Measurements from ENCODE around the gene NUPR1. TPM values are rescaled to one million over a fixed set of nuclear protein-coding genes. Genes with fewer than 3 reads are reported as not detected.

Gene NUPR1
- total RNA-seq, 1 donor from 2014 or later, result 124 TPM

DNA sequence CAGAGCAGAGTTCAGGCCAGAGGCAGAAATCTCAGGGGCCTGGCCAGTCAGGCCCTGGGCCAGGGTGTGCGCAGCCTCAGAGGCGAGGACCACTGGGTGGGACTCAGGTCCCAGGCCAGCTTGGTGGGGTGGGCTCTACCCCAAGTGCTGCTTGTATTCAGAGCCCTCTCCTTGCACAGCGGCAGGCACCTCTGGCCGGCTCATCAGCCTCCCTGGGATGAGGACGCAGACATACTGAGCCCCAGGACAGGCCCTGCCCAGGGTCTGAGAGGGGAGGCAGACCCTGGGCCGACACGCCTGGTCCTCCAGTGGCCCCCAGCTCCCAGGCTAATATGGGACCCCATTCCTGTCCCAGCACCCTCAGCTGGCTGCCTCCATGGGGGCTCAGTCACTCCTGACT lies 24.5 kb downstream of the NUPR1 start:
- Mint-ChIP-seq H3K9me3 (ENCODE audit: unreplicated experiment) (no peaks in the 10 kb centered on the region), H3K36me3 (ENCODE audit: unreplicated experiment) (no peaks in the 10 kb centered on the region), H3K4me3 (ENCODE audit: unreplicated experiment) (no peak overlapping the region), H3K27ac (ENCODE audit: unreplicated experiment) (no peak overlapping the region), H3K4me1 (ENCODE audit: unreplicated experiment) (no peaks in the 10 kb centered on the region), H3K27me3 (ENCODE audit: unreplicated experiment) (peaks cover 2% of the 10 kb centered on the region)
- TF ChIP-seq, protein P1, sequence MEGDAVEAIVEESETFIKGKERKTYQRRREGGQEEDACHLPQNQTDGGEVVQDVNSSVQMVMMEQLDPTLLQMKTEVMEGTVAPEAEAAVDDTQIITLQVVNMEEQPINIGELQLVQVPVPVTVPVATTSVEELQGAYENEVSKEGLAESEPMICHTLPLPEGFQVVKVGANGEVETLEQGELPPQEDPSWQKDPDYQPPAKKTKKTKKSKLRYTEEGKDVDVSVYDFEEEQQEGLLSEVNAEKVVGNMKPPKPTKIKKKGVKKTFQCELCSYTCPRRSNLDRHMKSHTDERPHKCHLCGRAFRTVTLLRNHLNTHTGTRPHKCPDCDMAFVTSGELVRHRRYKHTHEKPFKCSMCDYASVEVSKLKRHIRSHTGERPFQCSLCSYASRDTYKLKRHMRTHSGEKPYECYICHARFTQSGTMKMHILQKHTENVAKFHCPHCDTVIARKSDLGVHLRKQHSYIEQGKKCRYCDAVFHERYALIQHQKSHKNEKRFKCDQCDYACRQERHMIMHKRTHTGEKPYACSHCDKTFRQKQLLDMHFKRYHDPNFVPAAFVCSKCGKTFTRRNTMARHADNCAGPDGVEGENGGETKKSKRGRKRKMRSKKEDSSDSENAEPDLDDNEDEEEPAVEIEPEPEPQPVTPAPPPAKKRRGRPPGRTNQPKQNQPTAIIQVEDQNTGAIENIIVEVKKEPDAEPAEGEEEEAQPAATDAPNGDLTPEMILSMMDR (IDR thresholded peaks at IDR 0.05), result no peak
- DNase-seq (ENCODE audit: extremely low spot score, unreplicated experiment), result no peak

DNA sequence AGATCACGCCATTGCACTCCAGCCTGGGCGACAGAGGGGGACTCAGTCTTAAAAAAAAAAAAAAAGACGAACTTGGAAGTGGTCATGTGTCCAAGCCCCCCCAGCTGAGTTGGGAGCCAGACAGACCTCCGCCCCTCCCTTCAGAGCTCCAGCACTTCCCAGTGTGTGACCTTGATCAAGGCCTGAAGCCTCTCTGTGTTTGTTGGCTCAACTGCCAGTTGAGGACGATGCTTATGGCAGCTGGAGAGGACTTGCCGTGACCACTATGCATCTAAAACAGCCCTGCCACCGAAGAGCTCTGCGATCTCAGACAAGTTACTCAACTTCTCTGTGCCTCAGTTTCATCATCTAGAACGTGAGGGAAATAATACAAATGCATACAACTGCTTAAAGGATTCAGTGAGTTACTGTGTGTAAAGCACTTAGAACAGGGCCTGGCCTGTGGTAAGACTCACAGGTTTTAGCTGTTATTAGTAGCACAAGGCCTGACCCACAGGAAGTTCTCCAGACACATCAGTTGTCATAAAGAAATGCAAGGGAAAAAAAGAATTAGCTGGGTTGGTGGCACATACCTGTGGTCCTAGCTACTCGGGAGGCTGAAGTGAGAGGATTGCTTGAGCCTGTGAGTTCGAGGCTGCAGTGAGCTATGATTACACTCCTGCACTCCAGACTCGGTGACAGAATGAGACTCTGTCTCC lies 25.1 kb downstream of the NUPR1 start:
- Mint-ChIP-seq H3K36me3 (ENCODE audit: unreplicated experiment) (no peaks in the 10 kb centered on the region), H3K9me3 (ENCODE audit: unreplicated experiment) (no peaks in the 10 kb centered on the region), H3K27ac (ENCODE audit: unreplicated experiment) (no peak overlapping the region), H3K27me3 (ENCODE audit: unreplicated experiment) (peaks cover 2% of the 10 kb centered on the region), H3K4me1 (ENCODE audit: unreplicated experiment) (no peaks in the 10 kb centered on the region), H3K4me3 (ENCODE audit: unreplicated experiment) (no peak overlapping the region)
- TF ChIP-seq, protein P1 (IDR thresholded peaks at IDR 0.05), result no peak
- DNase-seq (ENCODE audit: extremely low spot score, unreplicated experiment), result no peak

DNA sequence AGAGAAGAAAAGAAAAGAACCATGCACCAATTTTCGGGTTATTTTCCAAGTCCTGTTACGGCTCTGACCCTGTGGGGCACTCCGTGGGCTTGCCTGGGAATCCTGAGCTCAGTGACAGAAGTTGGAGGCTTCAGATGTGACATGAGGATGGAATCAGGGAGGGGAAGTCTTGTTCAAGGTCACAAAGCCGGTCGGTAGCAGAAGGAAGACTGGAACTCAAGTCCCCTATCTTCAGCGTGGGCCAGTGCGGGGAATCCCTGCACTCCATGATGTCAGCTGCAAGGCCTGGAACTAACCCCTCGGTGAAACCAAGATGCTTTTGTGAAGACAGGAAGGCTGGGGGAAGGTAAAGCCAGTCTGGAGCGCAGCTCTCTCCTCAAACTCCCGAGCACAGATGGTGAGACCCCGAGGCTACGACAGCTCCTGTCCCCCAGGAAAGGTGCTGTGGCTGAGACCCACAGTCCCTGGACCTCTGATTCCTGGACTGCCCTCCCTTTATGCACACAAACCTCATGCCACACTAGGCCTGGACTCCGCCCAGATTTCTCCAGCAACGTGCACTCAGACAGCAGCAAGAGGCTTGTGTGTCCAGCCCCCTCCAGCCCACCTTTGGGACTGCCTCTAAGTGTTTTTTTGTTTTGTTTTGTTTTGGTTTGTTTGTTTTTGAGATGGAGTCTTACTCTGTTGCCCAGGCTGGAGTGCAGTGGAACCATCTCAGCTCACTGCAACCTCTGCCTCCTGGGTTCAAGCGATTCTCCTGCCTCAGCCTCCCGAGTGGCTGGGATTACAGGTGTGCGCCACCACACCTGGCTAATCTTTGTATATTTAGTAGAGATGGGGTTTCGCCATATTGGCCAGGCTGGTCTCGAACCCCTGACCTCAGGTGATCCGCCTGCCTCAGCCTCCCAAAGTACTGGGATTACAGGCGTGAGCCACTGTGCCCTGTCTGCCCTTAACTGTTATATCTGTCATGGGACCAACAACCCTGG lies 26.7 kb downstream of the NUPR1 start:
- TF ChIP-seq, protein P1 (IDR thresholded peaks at IDR 0.05), result no peak
- Mint-ChIP-seq H3K4me1 (ENCODE audit: unreplicated experiment) (no peaks in the 10 kb centered on the region), H3K36me3 (ENCODE audit: unreplicated experiment) (no peaks in the 10 kb centered on the region), H3K27ac (ENCODE audit: unreplicated experiment) (no peak overlapping the region), H3K4me3 (ENCODE audit: unreplicated experiment) (no peak overlapping the region), H3K9me3 (ENCODE audit: unreplicated experiment) (no peaks in the 10 kb centered on the region), H3K27me3 (ENCODE audit: unreplicated experiment) (peaks cover 2% of the 10 kb centered on the region)
- DNase-seq (ENCODE audit: extremely low spot score, unreplicated experiment), result no peak

DNA sequence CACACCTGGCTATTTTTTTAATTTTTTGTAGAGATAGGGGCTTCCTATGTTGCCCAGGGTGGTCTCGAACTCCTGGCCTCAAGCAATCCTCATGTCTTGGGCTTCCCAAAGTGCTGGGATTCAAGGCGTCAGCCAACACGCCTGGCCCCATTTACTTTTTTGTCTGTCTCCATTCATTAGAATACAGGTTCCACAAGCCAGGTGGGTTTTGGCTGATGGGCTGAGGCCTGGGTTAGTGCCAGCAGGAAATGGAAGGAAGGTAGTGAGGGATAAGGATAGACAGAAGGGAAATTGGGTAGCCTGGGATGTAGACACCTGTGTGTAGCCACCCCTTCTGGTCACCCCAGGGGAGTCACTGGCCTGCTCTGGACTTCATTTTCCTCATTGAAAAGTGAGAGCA lies 27.7 kb downstream of the NUPR1 start:
- Mint-ChIP-seq H3K4me1 (ENCODE audit: unreplicated experiment) (no peaks in the 10 kb centered on the region), H3K9me3 (ENCODE audit: unreplicated experiment) (no peaks in the 10 kb centered on the region), H3K36me3 (ENCODE audit: unreplicated experiment) (no peaks in the 10 kb centered on the region), H3K27me3 (ENCODE audit: unreplicated experiment) (peaks cover 12% of the 10 kb centered on the region), H3K4me3 (ENCODE audit: unreplicated experiment) (no peak overlapping the region), H3K27ac (ENCODE audit: unreplicated experiment) (no peak overlapping the region)
- TF ChIP-seq, protein P1 (IDR thresholded peaks at IDR 0.05), result no peak
- no peak for DNase-seq (ENCODE audit: extremely low spot score, unreplicated experiment)
